ENCODE data around the gene AIF1L. TPM values are rescaled to one million over a fixed set of nuclear protein-coding genes. Genes with fewer than 3 reads are reported as not detected.
A peak's percentile ranks its signal among the peaks of the same experiment; 100 is the strongest.

AIF1L gene
- total and polyA plus RNA-seq, 2 of the 13 experiments (the other 11 are each of a cell fraction or from before 2014, with no cell fraction given) = 12.4 to 36.5 TPM

DNA sequence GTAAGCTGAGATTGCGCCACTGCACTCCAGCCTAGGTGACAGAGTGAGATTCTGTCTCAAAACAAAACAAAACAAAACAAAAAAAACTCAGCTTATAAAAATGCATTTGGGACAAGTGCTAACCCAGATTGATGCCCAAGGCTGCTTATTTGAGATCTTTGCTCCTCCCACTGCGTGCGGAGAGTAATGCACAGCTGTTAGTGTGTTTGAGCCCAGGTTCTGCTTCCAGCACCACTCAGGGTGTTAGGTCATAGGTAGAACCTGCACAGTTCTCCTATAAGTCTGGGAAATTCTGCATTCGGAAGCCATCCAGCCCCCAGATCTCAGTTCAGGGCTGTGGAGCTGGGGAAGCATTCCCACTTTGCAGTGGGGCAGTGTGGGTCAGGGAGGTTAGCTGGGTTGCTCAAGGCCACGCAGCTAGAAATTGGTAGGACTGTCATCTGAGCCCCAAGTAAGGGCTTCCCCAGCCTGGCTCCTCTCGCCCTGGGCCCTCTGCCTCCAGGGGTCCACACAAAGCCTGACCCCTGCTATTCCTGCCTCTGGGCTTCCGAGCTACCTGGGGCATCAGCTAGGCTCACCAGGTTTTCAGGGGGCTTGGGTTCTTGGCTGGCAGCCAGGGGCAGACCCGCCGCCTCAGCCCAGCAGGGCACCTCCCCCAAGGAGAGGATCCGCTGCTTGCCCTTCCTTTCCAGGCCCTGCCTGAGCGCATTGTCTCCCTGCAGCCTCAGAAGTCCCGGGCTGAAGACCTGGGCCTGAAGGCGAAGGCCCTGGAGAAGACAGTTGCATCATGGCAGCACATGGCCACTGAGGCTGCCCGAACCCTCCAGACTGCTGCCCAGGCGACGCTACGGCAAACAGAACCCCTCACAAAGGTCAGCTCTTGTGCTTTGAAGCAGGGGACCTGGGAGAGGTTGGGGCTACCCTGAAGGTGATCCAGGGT is 17.6 kb upstream of the AIF1L start (continued):
- TF ChIP-seq, protein P1, sequence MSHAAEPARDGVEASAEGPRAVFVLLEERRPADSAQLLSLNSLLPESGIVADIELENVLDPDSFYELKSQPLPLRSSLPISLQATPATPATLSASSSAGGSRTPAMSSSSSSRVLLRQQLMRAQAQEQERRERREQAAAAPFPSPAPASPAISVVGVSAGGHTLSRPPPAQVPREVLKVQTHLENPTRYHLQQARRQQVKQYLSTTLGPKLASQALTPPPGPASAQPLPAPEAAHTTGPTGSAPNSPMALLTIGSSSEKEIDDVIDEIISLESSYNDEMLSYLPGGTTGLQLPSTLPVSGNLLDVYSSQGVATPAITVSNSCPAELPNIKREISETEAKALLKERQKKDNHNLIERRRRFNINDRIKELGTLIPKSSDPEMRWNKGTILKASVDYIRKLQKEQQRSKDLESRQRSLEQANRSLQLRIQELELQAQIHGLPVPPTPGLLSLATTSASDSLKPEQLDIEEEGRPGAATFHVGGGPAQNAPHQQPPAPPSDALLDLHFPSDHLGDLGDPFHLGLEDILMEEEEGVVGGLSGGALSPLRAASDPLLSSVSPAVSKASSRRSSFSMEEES (CRISPR knock-in tag; IDR thresholded peaks at IDR 0.05) = no peak
- TF ChIP-seq ZKSCAN8 (CRISPR knock-in tag; IDR thresholded peaks at IDR 0.05; ENCODE audit: borderline replicate concordance) (no peak), ZNF7 (CRISPR knock-in tag; IDR thresholded peaks at IDR 0.05) (no peak), PITX1 (CRISPR knock-in tag; IDR thresholded peaks at IDR 0.05) (peak; percentile 57; the same call in 1 of the 2 replicates), NR2F2 (IDR thresholded peaks at IDR 0.05; ENCODE audit: borderline replicate concordance, low read depth) (peak; percentile 87; the same call in 1 of the 2 replicates), ATAD3A (CRISPR knock-in tag; IDR thresholded peaks at IDR 0.05) (no peak), ELF4 (CRISPR knock-in tag; IDR thresholded peaks at IDR 0.05; ENCODE audit: borderline replicate concordance) (no peak)
- TF ChIP-seq, protein P2, sequence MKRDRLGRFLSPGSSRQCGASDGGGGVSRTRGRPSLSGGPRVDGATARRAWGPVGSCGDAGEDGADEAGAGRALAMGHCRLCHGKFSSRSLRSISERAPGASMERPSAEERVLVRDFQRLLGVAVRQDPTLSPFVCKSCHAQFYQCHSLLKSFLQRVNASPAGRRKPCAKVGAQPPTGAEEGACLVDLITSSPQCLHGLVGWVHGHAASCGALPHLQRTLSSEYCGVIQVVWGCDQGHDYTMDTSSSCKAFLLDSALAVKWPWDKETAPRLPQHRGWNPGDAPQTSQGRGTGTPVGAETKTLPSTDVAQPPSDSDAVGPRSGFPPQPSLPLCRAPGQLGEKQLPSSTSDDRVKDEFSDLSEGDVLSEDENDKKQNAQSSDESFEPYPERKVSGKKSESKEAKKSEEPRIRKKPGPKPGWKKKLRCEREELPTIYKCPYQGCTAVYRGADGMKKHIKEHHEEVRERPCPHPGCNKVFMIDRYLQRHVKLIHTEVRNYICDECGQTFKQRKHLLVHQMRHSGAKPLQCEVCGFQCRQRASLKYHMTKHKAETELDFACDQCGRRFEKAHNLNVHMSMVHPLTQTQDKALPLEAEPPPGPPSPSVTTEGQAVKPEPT (CRISPR knock-in tag; IDR thresholded peaks at IDR 0.05; ENCODE audit: low read depth) = no peak

DNA sequence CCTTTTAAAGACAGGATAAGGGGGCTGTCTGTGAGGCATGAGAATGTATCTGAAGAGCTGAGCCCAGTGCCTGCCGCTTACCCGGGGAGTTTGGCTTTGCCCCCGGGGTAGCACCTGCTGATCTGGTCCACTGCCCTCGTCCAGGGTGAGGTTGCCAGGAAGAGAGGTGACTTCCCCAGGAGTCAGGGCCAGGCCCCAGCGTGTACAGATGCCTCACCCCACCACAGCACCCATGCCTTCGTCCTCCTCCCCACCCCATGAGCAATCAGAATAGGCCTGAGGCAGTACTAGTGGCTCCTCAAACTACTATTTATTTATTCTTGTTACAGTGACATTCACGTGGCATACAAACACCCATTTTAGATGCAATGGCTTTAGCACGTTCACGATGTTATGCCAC is 15.7 kb upstream of the AIF1L start:
- ChIA-PET POLR2A (no interaction called here), CTCF (ENCODE audit: low intra/inter-chr PET ratio, low total read pairs) (no interaction called here)
- H2AFZ ChIP-seq (ENCODE audit: low read length) = no peak overlapping the region
- intact Hi-C loops (cut with micrococcal nuclease; ENCODE audit: unreplicated experiment) = no loop called here
- no peaks in the 10 kb centered on the region for H3K79me2 ChIP-seq (ENCODE audit: insufficient read depth, low read length)
- ATAC-seq = no peak
- BruUV-seq (replicated peaks) = no TSS peak
- peaks cover 47% of the 10 kb centered on the region for H3K4me1 ChIP-seq (ENCODE audit: insufficient read depth, low read length)
- H3K36me3 ChIP-seq (replicated peaks in 1 of 2; ENCODE audit: control insufficient read depth in 1 of 2, insufficient read depth in 2 of 2, low read length in 2 of 2) = no peaks in the 10 kb centered on the region
- 27% methylated on average over 5 of the region's 9 CpGs for WGBS (ENCODE audit: low lambda C conversion rate)
- no peak overlapping the region for H3K27ac ChIP-seq (ENCODE audit: extremely low read length, insufficient read depth, low read length)
- no peaks in the 10 kb centered on the region for H3K9me3 ChIP-seq (ENCODE audit: low read length)
- no peak overlapping the region for H3K4me2 ChIP-seq (ENCODE audit: low read depth, low read length)
- H3K27me3 ChIP-seq (ENCODE audit: control insufficient read depth in 1 of 2, insufficient read depth in 2 of 2, low read length in 2 of 2) = peaks cover 6 to 61% of the 10 kb centered on the region in 2 experiments
- no peaks in the 10 kb centered on the region for H4K20me1 ChIP-seq (ENCODE audit: insufficient read depth, low read length)
- no peak for DNase-seq (ENCODE audit: low spot score)
- H3K9ac ChIP-seq (ENCODE audit: insufficient read depth, low read depth, low read length) = no peak overlapping the region
- no peak for FAIRE-seq
- in situ Hi-C loops (cut with HindIII; ENCODE audit: extremely low pct_ligation_motif_present, low pct_unique_long_range_greater_than_20kb) = no loop called here
- no peak overlapping the region for H3K4me3 ChIP-seq (replicated peaks in 1 of 3; ENCODE audit: insufficient read depth in 1 of 3, low read depth in 2 of 3, low read length in 3 of 3)
- no peak for TF ChIP-seq CENPX (CRISPR knock-in tag; IDR thresholded peaks at IDR 0.05)
- no peak for TF ChIP-seq ZNF790 (CRISPR knock-in tag; IDR thresholded peaks at IDR 0.05; ENCODE audit: borderline replicate concordance)
- TF ChIP-seq, protein P3, sequence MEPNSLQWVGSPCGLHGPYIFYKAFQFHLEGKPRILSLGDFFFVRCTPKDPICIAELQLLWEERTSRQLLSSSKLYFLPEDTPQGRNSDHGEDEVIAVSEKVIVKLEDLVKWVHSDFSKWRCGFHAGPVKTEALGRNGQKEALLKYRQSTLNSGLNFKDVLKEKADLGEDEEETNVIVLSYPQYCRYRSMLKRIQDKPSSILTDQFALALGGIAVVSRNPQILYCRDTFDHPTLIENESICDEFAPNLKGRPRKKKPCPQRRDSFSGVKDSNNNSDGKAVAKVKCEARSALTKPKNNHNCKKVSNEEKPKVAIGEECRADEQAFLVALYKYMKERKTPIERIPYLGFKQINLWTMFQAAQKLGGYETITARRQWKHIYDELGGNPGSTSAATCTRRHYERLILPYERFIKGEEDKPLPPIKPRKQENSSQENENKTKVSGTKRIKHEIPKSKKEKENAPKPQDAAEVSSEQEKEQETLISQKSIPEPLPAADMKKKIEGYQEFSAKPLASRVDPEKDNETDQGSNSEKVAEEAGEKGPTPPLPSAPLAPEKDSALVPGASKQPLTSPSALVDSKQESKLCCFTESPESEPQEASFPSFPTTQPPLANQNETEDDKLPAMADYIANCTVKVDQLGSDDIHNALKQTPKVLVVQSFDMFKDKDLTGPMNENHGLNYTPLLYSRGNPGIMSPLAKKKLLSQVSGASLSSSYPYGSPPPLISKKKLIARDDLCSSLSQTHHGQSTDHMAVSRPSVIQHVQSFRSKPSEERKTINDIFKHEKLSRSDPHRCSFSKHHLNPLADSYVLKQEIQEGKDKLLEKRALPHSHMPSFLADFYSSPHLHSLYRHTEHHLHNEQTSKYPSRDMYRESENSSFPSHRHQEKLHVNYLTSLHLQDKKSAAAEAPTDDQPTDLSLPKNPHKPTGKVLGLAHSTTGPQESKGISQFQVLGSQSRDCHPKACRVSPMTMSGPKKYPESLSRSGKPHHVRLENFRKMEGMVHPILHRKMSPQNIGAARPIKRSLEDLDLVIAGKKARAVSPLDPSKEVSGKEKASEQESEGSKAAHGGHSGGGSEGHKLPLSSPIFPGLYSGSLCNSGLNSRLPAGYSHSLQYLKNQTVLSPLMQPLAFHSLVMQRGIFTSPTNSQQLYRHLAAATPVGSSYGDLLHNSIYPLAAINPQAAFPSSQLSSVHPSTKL (CRISPR knock-in tag; IDR thresholded peaks at IDR 0.05) = no peak
- no peak for TF ChIP-seq ZFP36L2 (CRISPR knock-in tag; IDR thresholded peaks at IDR 0.05)
